Stimulated activated naive CD8-positive, alpha-beta T cell treated with anti-CD3 and anti-CD28 coated beads, Interleukin-15, amount 100 ng/mL, for 72 hours (primary cell): Measurements from ENCODE around the gene ERVW-1.
"Not testable (repeated sequence)": the region's sequence is repeated elsewhere in the genome, so short reads cannot be mapped to it uniquely, and the experiment has no call there.

ENCODE experiments used
- ATAC-seq: fragments of 150-1000 bp; cut with Tn5 transposase; 2 replicates; pipeline ENCODE4 v1.10.0; 2021; ENCODE audit warnings: mild to moderate bottlenecking, moderate library complexity
- DNase-seq, 2 donors: peaks; one replicate each; pipeline ENCODE4 v3.0.0; 2021 to 2022
- H3K27ac Mint-ChIP-seq, 2 donors: one replicate each; pipeline ENCODE4 v1.8.0; 2022; ENCODE audit warnings: mild to moderate bottlenecking in 2 of 2, mixed read lengths in 2 of 2, moderate library complexity in 2 of 2
- H3K27me3 Mint-ChIP-seq: one replicate; pipeline ENCODE4 v1.8.0; 2022; ENCODE audit warnings: mixed read lengths
- H3K4me1 Mint-ChIP-seq: one replicate; pipeline ENCODE4 v1.8.0; 2022; ENCODE audit warnings: mild to moderate bottlenecking, mixed read lengths
- H3K4me3 Mint-ChIP-seq, 2 donors: one replicate each; pipeline ENCODE4 v1.8.0; 2022; ENCODE audit warnings: mild to moderate bottlenecking in 2 of 2, mixed read lengths in 2 of 2, moderate library complexity in 1 of 2
- H3K9me3 Mint-ChIP-seq, 2 donors: one replicate each; pipeline ENCODE4 v1.8.0; 2022; ENCODE audit warnings: mixed read lengths in 2 of 2

ERVW-1 gene

DNA sequence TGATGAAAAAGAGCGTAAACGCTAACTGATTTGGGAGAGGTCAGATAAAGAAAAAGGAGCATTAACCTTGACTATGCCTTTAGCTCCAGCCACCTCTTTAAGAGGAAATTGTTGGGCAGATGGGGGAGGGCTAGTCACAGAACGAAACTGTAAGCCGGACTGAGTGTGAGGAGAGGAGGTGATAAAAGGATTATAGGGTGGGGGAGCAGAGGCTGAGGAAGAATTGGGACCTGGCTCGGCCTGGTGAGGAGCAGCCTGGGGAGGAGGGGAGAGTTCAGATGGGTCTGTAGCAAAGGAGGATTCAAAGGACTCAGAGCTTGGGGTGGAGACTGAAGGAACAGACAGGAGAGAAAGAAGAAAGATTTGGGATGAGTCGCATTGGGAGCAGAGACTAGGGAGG is 5.9 kb upstream of the ERVW-1 start:
- ATAC-seq, H3K27me3 Mint-ChIP-seq, H3K27ac Mint-ChIP-seq, H3K4me1 Mint-ChIP-seq, H3K4me3 Mint-ChIP-seq, H3K9me3 Mint-ChIP-seq, DNase-seq: not testable (repeated sequence)

DNA sequence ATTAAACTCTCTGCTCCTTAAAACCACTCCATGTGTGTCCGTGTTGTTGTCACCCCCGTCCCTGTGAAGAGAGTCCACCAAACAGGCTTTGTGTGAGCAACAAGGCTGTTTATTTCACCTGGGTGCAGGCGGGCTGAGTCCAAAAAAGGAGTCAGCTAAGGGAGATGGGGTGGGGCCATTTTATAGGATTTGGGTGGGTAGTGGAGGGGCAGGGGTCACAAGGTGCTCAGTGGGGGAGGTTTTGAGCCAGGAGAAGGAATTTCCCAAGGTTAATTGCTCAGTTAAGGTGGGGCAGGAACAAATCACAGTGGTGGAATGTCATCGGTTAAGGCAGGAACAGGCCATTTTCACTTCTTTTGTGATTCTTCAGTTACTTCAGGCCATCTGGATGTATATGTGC is 1.4 kb upstream of the ERVW-1 start:
- not testable (repeated sequence) for H3K4me1 Mint-ChIP-seq, H3K27me3 Mint-ChIP-seq, H3K4me3 Mint-ChIP-seq, DNase-seq, H3K27ac Mint-ChIP-seq, ATAC-seq, H3K9me3 Mint-ChIP-seq

DNA sequence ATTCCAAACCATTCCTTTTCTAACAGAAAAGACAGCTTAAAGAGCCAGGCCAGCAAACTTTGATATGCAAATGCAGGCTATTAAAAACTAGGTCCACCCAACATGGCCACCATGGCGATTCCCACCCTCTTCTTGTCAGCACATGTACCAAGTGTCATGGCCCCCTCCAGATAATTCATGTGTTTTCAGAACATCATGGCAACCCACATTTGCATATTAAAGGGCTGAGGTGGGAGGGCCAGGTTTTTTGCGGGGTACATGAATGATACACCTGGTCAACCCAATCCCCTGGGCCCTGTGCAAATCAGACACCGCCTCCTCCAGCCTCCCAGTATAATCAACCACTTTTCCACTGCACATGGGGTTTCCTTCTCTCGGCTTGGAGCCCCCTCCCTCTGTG is 965 bp upstream of the ERVW-1 start:
- no peaks in the 10 kb centered on the region for H3K4me1 Mint-ChIP-seq
- H3K27me3 Mint-ChIP-seq, result no peaks in the 10 kb centered on the region
- H3K4me3 Mint-ChIP-seq, result no peak overlapping the region
- ATAC-seq (no peak), DNase-seq (no peak)
- H3K27ac Mint-ChIP-seq, result no peak overlapping the region
- H3K9me3 Mint-ChIP-seq, result no peaks in the 10 kb centered on the region

- H3K4me1 Mint-ChIP-seq, result no peaks in the 10 kb centered on the region
- no peaks in the 10 kb centered on the region for H3K9me3 Mint-ChIP-seq
- H3K4me3 Mint-ChIP-seq, result no peak overlapping the region
- no peak for ATAC-seq
- H3K27ac Mint-ChIP-seq, result no peak overlapping the region
- H3K27me3 Mint-ChIP-seq, result no peaks in the 10 kb centered on the region
- no peak for DNase-seq
These were observed 349 bp upstream of the ERVW-1 start for GRCh38 chr7:92478095-92478494.

DNA sequence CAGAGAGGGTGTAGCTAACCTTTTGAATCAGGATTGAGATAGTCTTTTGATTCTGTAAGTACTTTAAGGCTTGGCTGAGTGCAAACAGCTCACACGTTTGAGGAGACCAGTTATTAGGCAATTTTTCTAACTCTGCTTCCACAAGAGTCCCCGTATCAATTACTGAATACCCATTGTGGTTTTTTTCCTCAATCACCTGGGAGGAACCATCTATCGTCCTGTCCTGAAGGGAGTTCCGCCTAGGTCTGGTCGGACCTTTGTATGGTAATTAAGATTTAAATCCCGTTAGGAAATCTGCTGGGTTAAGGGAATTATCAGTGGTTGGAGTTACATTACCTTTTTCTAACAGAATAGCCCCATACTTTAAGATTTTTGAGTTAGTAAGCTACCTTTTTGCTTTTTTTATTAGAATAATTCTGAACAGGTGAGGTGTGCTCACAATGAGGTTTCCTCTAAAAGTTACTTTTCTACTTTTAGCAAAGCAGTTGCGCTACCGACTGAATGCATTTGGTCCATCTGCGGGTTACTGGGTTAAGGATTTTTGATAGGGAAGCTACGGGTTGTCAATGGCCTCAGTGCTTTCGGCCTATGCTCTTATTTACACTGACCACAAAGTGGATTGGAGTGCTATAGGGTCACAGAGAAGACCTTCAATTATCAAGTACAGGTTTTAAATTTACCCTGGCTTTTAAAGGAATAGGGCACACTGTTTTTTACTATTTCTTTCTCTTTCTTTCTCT is 1.7 kb downstream of the ERVW-1 start:
- not testable (repeated sequence) for ATAC-seq, DNase-seq, H3K27me3 Mint-ChIP-seq, H3K9me3 Mint-ChIP-seq, H3K27ac Mint-ChIP-seq, H3K4me3 Mint-ChIP-seq, H3K4me1 Mint-ChIP-seq

DNA sequence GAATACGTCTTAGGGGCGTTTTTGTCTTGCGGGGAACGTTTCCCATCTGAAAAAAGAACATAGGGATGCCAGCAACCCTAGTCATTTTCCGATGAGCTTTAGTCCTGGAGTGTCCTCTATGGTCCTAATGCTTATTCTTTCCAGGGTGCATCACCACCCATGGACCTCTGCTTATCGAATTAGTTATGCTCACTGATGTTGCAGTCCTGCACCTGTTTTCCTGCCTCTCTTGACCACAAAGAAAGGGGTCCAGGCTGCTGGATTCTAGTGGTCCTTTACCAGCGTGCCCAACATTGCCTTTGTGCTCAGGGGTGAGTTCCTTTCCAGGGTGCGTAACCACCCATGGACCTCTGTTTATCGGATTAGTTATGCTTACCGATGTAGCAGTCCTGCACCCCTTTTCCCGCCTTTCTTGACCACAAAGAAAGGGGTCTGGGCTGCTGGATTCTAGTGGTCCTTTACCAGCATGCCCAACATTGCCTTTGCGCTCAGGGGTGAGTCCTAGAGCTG is 2.4 kb downstream of the ERVW-1 start:
- H3K4me1 Mint-ChIP-seq, H3K27me3 Mint-ChIP-seq, DNase-seq, H3K4me3 Mint-ChIP-seq, H3K27ac Mint-ChIP-seq, H3K9me3 Mint-ChIP-seq, ATAC-seq: not testable (repeated sequence)

DNA sequence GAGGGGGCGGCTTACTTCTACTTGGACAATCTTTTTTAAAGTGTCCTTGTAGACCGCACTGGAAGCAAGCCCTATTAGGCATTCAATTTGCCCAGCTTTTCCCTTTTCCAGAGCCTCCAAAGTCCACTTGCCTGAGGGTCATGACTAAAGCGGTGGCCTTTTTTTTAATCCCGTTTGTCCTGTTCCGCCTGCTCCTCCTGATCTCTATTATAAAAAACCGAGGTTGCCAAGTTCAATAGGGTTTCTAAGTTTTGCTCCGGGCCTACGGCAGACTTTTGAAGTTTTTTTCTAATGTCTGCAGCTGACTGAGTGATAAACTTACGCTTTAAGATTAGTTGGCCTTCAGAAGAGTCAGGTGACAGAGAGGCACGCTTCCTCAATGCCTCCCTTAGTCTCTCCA is 3.8 kb downstream of the ERVW-1 start:
- not testable (repeated sequence) for H3K4me1 Mint-ChIP-seq, H3K27ac Mint-ChIP-seq, ATAC-seq, H3K4me3 Mint-ChIP-seq, H3K9me3 Mint-ChIP-seq, H3K27me3 Mint-ChIP-seq, DNase-seq

DNA sequence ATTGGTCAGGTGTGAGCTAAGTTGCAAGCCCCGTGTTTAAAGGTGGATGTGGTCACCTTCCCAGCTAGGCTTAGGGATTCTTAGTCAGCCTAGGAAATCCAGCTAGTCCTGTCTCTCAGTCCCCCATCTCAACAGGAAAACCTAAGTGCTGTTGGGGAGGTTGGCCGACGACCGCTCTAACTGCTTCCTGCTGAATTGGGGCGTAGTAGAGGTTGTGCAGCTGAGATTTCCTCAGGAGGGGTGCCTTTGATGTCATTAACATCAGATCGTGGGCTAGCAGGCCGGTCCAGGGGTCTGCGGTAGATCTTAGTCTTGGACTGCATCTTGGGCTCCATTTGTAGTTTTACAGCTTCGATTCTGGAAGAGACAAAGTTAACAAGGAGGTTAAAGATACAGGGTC is 9.2 kb downstream of the ERVW-1 start:
- H3K4me1 Mint-ChIP-seq, ATAC-seq, H3K27me3 Mint-ChIP-seq, H3K4me3 Mint-ChIP-seq, DNase-seq, H3K27ac Mint-ChIP-seq: not testable (repeated sequence)
- H3K9me3 Mint-ChIP-seq, result peaks cover 0 to 23% of the 10 kb centered on the region in 2 donors

GRCh38 chr7:92466682-92467081 is 11.1 kb downstream of the ERVW-1 start:
- ATAC-seq (no peak), DNase-seq (no peak)
- H3K4me1 Mint-ChIP-seq, result no peaks in the 10 kb centered on the region
- no peak overlapping the region for H3K27ac Mint-ChIP-seq
- no peaks in the 10 kb centered on the region for H3K27me3 Mint-ChIP-seq
- peaks cover 0 to 23% of the 10 kb centered on the region in 2 donors for H3K9me3 Mint-ChIP-seq
- no peak overlapping the region for H3K4me3 Mint-ChIP-seq

DNA sequence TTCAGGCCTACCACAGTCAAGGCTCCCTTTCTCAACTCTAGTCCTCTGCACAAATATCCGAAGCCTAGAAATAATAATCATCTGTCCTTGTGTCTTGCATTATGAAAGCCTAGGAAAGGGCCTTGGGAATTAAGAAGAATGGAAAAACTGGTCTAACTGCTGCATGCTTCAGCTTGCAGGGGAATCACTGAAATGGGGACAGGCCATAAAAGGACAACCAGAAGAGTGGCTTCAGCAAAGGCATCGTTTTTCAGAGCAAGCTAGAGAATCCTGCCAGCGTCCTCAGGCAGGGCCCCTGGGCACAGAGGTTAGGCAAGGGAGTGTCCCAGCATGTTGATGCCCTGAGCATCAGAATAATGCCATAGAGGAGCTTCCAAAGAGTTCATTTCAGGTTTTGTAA is 13.2 kb downstream of the ERVW-1 start:
- no peaks in the 10 kb centered on the region for H3K4me1 Mint-ChIP-seq
- no peak for ATAC-seq

GRCh38 chr7:92462560-92462959 is 15.2 kb downstream of the ERVW-1 start:
- H3K27ac Mint-ChIP-seq, result no peak overlapping the region
- H3K4me1 Mint-ChIP-seq, result no peaks in the 10 kb centered on the region
- no peak overlapping the region for H3K4me3 Mint-ChIP-seq
- H3K9me3 Mint-ChIP-seq, result peaks cover 0 to 4% of the 10 kb centered on the region in 2 donors
- no peaks in the 10 kb centered on the region for H3K27me3 Mint-ChIP-seq
- DNase-seq, result no peak
- ATAC-seq, result no peak

More for the DNA sequence above, 13.2 kb downstream of the ERVW-1 start:
- Mint-ChIP-seq H3K27ac (no peak overlapping the region), H3K9me3 (peaks cover 0 to 23% of the 10 kb centered on the region in 2 donors), H3K27me3 (no peaks in the 10 kb centered on the region), H3K4me3 (no peak overlapping the region)
- DNase-seq, result no peak

DNA sequence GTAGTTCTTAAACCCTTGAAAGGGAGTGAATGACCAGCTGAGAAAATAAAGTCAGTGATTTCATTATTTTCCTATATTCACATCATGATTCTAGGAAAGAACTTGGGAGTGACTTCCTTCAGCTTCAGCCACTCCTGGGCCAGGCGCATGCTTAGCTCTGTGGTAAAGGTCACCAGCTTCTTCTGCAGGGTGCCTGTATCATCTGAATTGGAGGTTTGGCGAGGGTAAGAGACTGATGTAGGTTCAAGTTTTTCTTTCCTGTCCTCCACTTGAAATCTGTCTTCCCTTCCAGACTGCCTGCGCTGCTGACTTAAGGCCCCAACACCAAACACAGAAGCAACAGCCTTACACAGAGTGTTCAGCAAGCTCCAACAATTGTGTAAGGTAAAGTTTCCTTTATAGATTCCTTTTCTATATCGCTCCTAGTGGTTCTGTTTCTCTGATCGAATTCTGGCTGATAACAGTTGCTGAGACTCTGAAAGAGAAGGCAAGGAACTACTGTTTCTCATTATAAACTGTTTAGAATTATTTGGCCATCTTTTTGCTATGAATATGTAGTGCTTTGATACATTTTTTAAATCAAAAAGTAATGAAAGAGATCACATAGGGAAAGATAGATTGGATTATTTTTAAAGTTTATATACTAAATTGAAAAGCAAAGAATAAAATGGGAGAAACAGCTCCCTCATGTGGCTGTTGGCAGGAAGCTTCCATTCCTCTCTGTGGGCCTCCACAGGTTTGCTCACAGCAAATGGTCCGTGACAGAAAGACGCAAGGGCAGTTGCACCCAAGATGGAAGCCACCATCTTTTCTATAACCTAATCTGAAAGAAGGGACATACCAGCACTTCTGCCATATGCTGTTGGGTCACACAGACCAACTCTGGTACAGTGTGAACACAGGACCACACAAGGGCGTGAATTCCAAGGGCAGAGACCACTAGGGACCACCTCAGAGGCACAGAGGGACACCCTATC is 16.4 kb downstream of the ERVW-1 start:
- Mint-ChIP-seq H3K9me3 (no peaks in the 10 kb centered on the region), H3K4me3 (no peak overlapping the region), H3K27me3 (no peaks in the 10 kb centered on the region), H3K4me1 (no peaks in the 10 kb centered on the region), H3K27ac (no peak overlapping the region)
- DNase-seq (peak; percentile 9 to 21), ATAC-seq (peak; percentile 68)

DNA sequence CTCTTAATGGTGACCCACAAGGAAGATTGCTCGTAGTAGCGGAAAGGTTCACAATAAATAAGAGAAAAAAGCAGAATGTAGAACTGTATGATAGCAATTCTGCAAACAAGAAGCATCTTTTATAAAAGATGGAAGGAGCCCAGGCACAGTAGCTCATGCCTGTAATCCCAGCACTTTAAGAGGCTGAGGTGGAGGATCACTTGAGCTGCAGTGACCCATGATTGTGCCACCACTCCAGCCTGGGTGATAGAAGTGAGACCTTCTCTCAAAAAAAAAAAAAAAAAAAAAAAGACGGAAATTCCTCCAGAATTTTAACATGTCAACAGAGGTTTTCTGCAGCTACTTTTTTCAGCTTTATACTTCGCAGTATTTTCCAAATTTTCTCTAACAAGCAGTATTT is 17.2 kb downstream of the ERVW-1 start:
- H3K9me3 Mint-ChIP-seq, result no peaks in the 10 kb centered on the region
- no peak overlapping the region for H3K4me3 Mint-ChIP-seq
- ATAC-seq (no peak), DNase-seq (no peak)
- no peaks in the 10 kb centered on the region for H3K27me3 Mint-ChIP-seq
- H3K4me1 Mint-ChIP-seq, result no peaks in the 10 kb centered on the region
- no peak overlapping the region for H3K27ac Mint-ChIP-seq

DNA sequence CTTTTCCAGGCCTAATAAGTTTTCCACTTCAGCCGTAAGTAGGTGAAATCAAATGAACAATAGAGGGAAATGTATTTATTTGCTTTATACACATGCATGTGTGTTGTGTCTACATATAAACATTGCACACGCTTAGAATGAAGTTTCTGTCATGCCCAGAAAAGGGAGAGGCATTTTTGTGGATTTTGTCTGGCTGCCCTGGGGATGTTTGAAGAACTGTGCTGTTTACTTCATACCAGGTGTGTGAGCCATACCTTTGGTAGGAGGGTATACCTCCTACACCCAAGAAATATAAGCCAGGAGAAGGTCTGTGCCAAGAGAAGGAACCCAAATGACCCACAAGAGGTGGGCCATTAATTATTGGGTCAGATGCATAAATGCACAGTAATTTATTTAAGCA is 17.6 kb downstream of the ERVW-1 start:
- Mint-ChIP-seq H3K9me3 (no peaks in the 10 kb centered on the region), H3K27me3 (no peaks in the 10 kb centered on the region), H3K4me1 (no peaks in the 10 kb centered on the region), H3K4me3 (no peak overlapping the region), H3K27ac (no peak overlapping the region)
- DNase-seq (no peak), ATAC-seq (no peak)

GRCh38 chr7:92456236-92456635 is 21.5 kb downstream of the ERVW-1 start:
- DNase-seq (no peak), ATAC-seq (no peak)
- no peaks in the 10 kb centered on the region for H3K9me3 Mint-ChIP-seq
- H3K27me3 Mint-ChIP-seq, result no peaks in the 10 kb centered on the region
- H3K4me3 Mint-ChIP-seq, result no peak overlapping the region
- H3K27ac Mint-ChIP-seq, result no peak overlapping the region
- H3K4me1 Mint-ChIP-seq, result no peaks in the 10 kb centered on the region

GRCh38 chr7:92451645-92452044 is 26.1 kb downstream of the ERVW-1 start:
- H3K4me1 Mint-ChIP-seq, result peaks cover 3% of the 10 kb centered on the region
- no peak overlapping the region for H3K4me3 Mint-ChIP-seq
- no peak overlapping the region for H3K27ac Mint-ChIP-seq
- H3K9me3 Mint-ChIP-seq, result no peaks in the 10 kb centered on the region
- DNase-seq, result no peak
- no peak for ATAC-seq
- no peaks in the 10 kb centered on the region for H3K27me3 Mint-ChIP-seq
